DOHH2 (cell line): ENCODE results near the gene ZSCAN18.

Experiments used
- H3F3A ChIP-seq: fragments of 200-600 bp; sonication (generic), shearing (Covaris generic); 2 replicates; pipeline ENCODE4 v1.6.0; 2016; ENCODE audit warnings: antibody characterized with exemption, mild to moderate bottlenecking; ENCODE audit not compliant: control insufficient read depth, insufficient read depth
- H3K27ac ChIP-seq: fragments of 200-600 bp; sonication (generic); 2 replicates; pipeline ENCODE4 v1.5.1; 2014; ENCODE audit warnings: low read depth, mild to moderate bottlenecking, low read length, moderate library complexity
- H3K27me3 ChIP-seq: fragments of 200-600 bp; sonication (generic); 2 replicates; pipeline ENCODE4 v1.6.1; 2014; ENCODE audit warnings: mild to moderate bottlenecking, low read length, mixed read lengths; ENCODE audit not compliant: control insufficient read depth
- H3K36me3 ChIP-seq: fragments of 200-600 bp; sonication (generic); 2 replicates; pipeline ENCODE4 v1.6.1; 2014; ENCODE audit warnings: mild to moderate bottlenecking, low read length, moderate library complexity, mixed read lengths; ENCODE audit not compliant: control insufficient read depth
- H3K4me1 ChIP-seq: fragments of 200-600 bp; sonication (generic); 2 replicates; pipeline ENCODE4 v1.6.1; 2014; ENCODE audit warnings: mild to moderate bottlenecking, low read length, mixed read lengths; ENCODE audit not compliant: control insufficient read depth
- H3K4me2 ChIP-seq: fragments of 200-600 bp; sonication (generic); 2 replicates; pipeline ENCODE4 v1.6.0; 2014; ENCODE audit warnings: mild to moderate bottlenecking, low read length, moderate library complexity
- H3K4me3 ChIP-seq: fragments of 200-600 bp; sonication (generic); 2 replicates; pipeline ENCODE4 v1.5.1; 2014; ENCODE audit warnings: mild to moderate bottlenecking, low read length, mixed read lengths
- H3K79me2 ChIP-seq: fragments of 200-600 bp; sonication (generic); 2 replicates; pipeline ENCODE4 v1.6.1; 2014; ENCODE audit warnings: mild to moderate bottlenecking, low read length, mixed read lengths; ENCODE audit not compliant: control insufficient read depth
- H3K9me2 ChIP-seq: fragments of 200-600 bp; sonication (generic); replicated peaks from 2 replicates; pipeline ENCODE4 v1.6.1; 2014; ENCODE audit warnings: mild to moderate bottlenecking, low read length, mixed read lengths; ENCODE audit not compliant: control insufficient read depth
- H3K9me3 ChIP-seq: fragments of 200-600 bp; sonication (generic); 2 replicates; pipeline ENCODE4 v1.6.1; 2014; ENCODE audit warnings: antibody characterized with exemption, low read length, mixed read lengths; ENCODE audit not compliant: control insufficient read depth, insufficient read depth
- H4K20me1 ChIP-seq: fragments of 200-600 bp; sonication (generic); 2 replicates; pipeline ENCODE4 v1.6.0; 2014; ENCODE audit warnings: low read depth, mild to moderate bottlenecking, antibody characterized with exemption, low read length, moderate library complexity; ENCODE audit not compliant: control insufficient read depth, insufficient read depth
- CTCF ChIP-seq: fragments of 200-600 bp; sonication (generic); IDR thresholded peaks from one replicate; pipeline ENCODE4 v1.5.1; 2014; ENCODE audit warnings: antibody characterized with exemption, mild to moderate bottlenecking, low read depth, low read length; ENCODE audit not compliant: poor library complexity, severe bottlenecking
- EZH2phosphoT487 ChIP-seq: fragments of 200-600 bp; sonication (generic); IDR thresholded peaks from 2 replicates; pipeline ENCODE4 v1.6.1; 2017; ENCODE audit warnings: borderline replicate concordance, mild to moderate bottlenecking, antibody characterized with exemption, low read length, moderate library complexity, mixed read lengths

Gene ZSCAN18

GRCh38 chr19:58096884-58097283, 1.1 kb downstream of the ZSCAN18 start:
- Histone ChIP-seq H3K27ac (no peak overlapping the region), H3K79me2 (no peaks in the 10 kb centered on the region), H4K20me1 (no peaks in the 10 kb centered on the region), H3K9me2 (no peaks in the 10 kb centered on the region), H3K36me3 (no peaks in the 10 kb centered on the region), H3K27me3 (no peaks in the 10 kb centered on the region), H3F3A (no peaks in the 10 kb centered on the region), H3K9me3 (peaks cover 29% of the 10 kb centered on the region), H3K4me1 (no peaks in the 10 kb centered on the region), H3K4me3 (no peak overlapping the region), H3K4me2 (no peak overlapping the region)
- TF ChIP-seq EZH2phosphoT487 (no peak), CTCF (no peak)

- Histone ChIP-seq H4K20me1 (no peaks in the 10 kb centered on the region), H3K79me2 (no peaks in the 10 kb centered on the region), H3K4me3 (no peak overlapping the region), H3K4me2 (no peak overlapping the region), H3F3A (no peaks in the 10 kb centered on the region), H3K9me3 (peaks cover 29% of the 10 kb centered on the region), H3K27ac (no peak overlapping the region), H3K9me2 (no peaks in the 10 kb centered on the region), H3K4me1 (no peaks in the 10 kb centered on the region), H3K27me3 (no peaks in the 10 kb centered on the region), H3K36me3 (no peaks in the 10 kb centered on the region)
- no peak for TF ChIP-seq CTCF
- TF ChIP-seq EZH2phosphoT487: no peak
Measured at GRCh38 chr19:58095328-58095727, 2.7 kb downstream of the ZSCAN18 start.

- H3K4me1 ChIP-seq: no peaks in the 10 kb centered on the region
- H3K79me2 ChIP-seq: no peaks in the 10 kb centered on the region
- H3K27me3 ChIP-seq: no peaks in the 10 kb centered on the region
- H3K4me2 ChIP-seq: no peak overlapping the region
- H4K20me1 ChIP-seq: no peaks in the 10 kb centered on the region
- H3K9me3 ChIP-seq: peaks cover 29% of the 10 kb centered on the region
- H3K4me3 ChIP-seq: no peak overlapping the region
- H3K36me3 ChIP-seq: no peaks in the 10 kb centered on the region
- TF ChIP-seq CTCF (no peak), EZH2phosphoT487 (no peak)
- H3K9me2 ChIP-seq: no peaks in the 10 kb centered on the region
- no peak overlapping the region for H3K27ac ChIP-seq
- no peaks in the 10 kb centered on the region for H3F3A ChIP-seq
Measured at GRCh38 chr19:58093071-58093470, 5.0 kb downstream of the ZSCAN18 start.
